Activated CD4-positive, CD25-positive, alpha-beta regulatory T cell treated with anti-CD3 and anti-CD28 coated beads, Interleukin-2, amount 50 U/mL, for 72 hours (primary cell): ENCODE measurements around the gene SRPRA.
A peak's percentile ranks its signal among the peaks of the same experiment; 100 is the strongest.
"Not testable (repeated sequence)": the region's sequence is repeated elsewhere in the genome, so short reads cannot be mapped to it uniquely, and the experiment has no call there.

ENCODE experiments used
- DNase-seq: peaks from one replicate; pipeline ENCODE4 v3.0.0; 2021

The SRPRA gene, protein sequence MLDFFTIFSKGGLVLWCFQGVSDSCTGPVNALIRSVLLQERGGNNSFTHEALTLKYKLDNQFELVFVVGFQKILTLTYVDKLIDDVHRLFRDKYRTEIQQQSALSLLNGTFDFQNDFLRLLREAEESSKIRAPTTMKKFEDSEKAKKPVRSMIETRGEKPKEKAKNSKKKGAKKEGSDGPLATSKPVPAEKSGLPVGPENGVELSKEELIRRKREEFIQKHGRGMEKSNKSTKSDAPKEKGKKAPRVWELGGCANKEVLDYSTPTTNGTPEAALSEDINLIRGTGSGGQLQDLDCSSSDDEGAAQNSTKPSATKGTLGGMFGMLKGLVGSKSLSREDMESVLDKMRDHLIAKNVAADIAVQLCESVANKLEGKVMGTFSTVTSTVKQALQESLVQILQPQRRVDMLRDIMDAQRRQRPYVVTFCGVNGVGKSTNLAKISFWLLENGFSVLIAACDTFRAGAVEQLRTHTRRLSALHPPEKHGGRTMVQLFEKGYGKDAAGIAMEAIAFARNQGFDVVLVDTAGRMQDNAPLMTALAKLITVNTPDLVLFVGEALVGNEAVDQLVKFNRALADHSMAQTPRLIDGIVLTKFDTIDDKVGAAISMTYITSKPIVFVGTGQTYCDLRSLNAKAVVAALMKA

DNA sequence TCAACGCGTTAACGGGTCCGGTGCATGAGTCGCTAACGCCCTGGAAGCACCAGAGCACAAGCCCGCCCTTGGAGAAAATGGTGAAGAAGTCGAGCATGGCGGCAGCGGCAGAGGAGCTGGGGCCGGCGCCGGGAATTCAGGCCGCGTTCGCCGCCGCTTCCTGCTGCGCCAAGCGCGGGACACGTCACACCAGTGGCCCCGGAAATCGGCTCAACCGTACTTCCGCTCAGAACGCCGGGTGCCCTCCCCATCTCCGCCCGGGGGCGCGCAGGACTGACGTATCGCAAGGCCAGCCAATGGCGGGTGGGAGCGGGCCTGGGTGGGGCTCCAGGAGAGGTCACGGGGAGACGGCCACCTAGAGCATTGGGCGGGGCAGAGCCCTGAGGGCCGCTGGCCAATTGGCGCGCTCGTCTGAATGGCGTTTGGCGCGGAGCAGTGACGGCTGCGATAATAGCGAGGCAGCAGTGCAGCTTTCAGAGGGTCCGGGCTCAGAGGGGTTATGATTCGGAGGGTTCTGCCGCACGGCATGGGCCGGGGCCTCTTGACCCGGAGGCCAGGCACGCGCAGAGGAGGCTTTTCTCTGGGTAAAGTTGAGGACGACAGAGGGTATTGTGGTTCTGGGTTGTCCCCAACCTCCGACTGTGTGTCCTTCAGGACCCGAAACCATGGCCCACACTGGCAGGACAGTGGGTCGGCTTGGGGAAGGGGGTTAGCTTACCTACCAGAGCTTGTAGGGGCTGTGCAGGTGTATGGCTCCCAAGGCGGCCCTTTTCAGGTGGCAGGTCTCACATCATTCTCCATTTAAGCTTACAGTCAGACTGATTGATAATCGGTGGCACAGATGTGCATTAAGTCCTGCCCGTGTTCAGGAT, at the start of gene SRPRA, which contains the start of gene FOXRED1:
TSS of gene SRPRA (minus strand) at position 188 of the 872 bp plus-strand sequence. CDS start at position 97, 91 bp downstream.
TSS of gene FOXRED1 (plus strand) at position 447 of the 872 bp plus-strand sequence. CDS start at position 500, 53 bp downstream.
- DNase-seq, result peak; percentile 99

DNA sequence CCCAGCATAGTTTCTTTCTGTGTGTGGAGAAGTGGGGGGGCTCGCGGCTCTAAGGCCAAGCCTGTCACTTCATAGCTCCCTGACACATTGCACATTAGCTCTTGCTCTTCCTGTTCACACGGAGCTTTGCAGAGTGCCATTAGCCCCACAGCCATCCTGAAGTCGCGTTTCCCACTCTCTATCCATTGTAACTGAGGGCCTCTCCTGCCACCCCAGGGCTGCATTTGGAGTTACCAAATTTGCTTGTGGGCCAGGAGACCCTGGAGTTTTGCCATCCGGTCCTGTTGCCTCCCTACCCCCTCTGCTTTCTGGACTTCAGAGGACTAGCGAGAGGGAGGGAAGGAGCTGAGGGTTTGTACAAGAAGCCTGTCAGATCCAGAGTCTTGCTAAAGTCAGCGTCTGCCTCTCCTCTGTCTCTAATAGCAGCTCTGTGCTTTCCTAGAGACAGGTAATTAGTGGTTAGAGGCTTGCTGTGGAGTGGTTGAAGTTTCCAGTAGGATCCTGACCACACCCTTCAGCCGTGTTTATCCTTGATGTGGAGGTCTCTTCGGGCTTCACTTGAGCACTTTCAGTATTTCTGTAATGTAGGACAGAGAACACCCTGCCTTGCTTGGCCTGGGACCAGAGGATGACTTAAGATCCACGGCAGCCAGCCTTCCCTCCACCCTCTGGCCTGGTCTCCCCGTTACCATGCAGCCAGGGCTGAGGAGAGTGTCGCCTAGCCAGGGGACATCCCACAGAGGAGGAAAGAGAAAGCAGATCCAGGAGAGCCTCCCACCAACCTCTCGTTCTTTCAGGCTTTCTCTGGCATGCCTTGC, 49.3 kb upstream of the SRPRA start:
- no peak for DNase-seq

DNA sequence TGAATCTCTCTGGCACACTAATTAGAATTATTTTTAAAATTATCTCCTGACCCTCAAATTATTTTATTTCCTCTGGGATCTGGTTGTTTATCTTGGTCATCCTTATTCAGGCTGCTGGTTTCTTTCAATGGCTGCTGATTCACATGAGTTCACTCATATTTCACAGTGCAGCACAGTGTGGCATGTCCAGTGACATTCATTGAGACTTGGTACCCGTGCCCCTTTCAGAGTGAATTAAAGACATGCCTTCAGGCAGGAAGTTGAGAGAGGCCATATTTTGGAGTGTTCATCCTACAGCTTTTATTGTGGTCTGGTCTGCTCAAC, 48.7 kb upstream of the SRPRA start:
- DNase-seq, result no peak

DNA sequence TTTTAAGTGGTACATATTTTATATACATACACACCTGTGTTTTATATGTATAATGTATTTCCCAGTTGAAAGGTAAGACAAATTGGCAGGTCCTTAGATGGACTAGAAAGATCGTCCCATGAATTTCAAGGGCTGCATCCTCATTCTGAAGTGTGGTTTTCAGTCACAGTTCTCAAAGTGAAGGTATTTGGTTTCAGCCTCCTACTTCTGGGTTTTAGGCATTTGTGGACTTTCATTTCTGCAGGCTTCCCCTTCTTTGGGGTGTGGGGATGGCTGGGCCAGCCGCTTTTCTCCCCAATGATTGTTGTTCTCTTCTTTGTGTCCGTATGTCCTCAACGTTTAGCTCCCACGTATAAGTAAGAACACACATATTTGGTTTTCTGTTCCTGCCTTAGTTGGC, 45.1 kb upstream of the SRPRA start:
- no peak for DNase-seq

DNA sequence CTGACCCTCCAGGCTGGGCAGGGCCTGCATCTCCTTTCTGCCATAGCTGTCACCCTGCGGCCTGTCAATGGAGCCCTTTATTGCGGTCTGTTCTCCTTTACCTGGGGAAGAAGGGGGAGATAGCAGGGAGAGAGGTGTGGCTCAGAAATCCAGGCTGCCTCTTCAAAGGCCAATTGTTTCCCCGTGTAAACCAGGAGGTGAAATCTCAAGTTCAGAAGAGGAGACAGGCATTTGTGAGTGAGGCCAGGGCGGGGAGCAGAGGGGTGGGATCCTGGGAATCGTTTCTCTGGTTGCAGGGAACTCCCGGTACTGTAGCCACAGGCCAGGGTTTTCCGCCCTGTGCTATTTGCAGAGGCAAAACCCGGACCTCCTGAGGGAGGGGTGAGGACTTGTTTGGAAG, 44.3 kb upstream of the SRPRA start:
- no peak for DNase-seq

DNA sequence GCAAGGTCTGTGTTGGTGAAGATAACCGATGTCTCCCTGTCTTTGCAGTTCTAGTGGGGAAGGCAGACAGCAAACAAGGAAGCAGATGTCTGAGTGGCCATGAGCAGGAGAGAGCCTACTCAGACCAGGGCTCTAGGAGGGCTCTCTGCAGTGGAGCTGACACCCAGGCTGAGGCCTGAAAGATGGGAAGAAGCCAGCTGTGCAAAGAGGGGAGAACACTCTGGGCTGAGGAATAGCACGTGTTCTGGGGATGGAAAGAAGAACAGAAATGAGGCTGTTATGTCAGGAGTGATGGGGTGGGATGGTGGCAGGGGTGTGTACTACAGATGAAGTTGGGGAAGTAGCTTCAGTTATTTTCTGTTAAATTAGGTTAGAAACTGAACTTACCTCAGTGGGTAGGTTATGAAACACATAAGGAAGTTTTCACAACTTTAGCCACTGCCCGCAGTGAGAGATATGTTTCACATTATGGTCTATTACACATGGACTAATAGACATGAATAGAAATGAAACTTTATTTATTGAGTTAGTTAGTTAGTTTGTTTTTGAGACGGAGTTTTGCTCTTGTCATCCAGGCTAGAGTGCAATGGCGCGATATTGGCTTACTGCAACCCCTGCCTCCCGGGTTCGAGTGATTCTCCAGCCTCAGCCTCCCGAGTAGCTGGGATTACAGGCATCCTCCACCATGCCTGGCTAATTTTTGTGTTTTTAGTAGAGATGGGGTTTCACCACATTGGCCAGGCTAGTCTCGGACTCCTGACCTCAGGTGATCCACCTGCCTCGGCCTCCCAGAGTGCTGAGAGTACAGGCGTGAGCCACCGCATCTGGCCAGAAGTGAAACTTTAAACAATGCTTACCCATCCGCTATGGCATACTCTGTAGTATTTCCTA, 43.0 kb upstream of the SRPRA start:
- DNase-seq, result no peak

DNA sequence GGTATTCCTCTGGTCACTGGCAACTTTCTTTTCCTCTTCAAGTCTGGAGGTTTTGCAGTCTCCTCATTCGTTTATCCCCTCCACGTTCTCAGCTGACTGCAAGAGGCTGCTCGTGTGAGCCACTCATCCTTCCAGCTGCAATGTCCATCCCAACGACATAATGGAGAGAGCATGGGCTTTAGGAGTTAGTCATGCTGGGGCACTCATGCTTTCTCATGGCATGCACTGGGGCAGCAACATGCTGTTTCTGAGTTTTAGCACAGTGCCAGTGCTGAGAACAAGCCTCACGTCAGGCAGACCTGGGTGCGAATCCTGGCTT, 42.3 kb upstream of the SRPRA start:
- no peak for DNase-seq

DNA sequence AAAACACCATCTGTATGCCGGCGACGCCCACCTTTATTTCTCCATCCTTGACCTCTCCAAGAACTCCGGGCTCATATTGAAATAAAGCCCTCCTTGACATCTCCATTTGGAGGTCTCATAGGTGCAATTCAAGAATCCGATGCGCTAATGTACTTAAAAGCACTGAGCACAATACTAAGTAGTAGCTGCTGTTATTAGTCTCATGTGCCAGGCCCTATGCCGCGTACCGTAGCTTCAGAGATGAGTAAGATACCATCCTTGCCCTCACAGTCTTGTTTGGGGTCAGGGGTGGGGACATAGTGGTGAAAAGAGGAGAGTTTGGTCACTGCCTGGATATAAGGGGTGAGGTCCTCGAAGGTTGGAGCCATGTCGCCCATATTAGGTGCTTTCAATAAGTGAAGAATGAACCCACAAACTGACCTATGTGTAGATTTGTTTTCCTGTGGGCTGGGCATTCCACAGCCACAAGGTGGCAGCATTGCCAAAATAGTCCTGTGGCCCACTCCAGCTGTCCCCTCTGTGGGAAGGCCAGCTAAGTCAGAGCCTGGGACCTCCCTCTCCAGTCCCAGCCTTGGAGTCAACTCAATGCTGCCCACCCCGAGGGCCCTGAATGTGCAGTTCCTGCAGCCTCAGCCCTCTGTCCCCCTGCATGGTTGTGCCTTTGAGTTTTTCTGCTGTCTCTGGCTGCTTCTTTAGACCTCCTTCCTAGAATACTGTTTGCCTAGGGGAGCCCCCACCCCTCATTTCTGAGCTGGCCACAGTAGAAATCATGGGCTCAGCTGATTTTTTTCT, 41.7 kb upstream of the SRPRA start:
- peak; percentile 50 for DNase-seq

DNA sequence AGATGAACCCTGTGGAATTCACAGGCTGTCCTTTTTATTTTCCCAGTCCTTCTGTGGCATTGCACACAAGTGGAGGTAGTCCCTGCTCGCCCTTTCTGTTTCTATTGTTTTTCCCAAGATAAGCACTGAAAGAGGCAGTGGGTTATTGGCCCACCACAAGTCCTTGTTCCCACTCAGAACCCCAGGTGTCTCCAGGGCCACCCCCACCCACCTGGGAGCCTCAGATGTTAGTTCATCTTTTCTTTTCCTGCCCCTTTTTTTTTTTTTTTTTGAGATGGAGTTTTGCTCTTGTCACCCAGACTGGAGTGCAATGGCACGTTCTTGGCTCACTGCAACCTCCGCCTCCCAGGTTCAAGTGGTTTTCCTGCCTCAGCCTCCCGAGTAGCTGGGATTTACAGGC, 40.1 kb upstream of the SRPRA start:
- not testable (repeated sequence) for DNase-seq

DNA sequence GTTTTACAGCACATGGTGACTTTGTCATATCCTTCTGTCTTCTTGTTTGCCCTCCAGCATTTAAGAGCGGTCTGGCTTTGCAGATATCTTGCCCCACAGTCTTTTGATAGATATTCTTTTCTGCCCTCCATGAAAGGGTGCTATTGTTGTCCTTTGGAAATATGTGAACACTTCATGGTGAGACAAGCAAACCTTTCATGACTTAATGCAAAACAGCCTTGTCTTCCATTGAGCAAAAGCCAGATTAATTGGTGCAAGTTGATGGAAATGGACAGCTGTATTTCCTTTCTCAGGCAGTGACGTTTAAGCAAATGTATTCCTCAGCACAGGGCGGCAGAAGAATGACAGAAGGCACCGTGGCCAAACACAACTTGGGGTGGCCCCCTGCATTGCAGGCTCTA, 39.6 kb upstream of the SRPRA start:
- DNase-seq, result no peak

DNA sequence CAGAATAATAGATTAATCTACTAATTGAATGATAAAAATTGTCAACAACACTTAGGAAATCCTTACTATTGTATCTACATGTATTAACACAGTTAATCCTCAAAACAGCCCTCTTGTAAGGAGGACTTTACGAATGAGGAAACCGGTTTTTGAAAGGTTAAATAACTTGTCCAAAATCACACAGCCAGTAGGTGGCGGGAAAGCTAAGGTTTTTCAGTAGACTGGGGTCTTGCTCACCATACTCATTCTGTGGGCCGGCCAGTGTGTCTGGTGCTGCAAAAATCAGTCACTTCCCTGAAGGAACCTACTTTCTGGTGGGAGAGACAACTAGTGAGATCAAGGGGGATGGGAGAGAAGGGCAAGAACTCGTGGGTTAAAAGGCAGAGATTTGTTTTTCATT, 39.0 kb upstream of the SRPRA start:
- no peak for DNase-seq

DNA sequence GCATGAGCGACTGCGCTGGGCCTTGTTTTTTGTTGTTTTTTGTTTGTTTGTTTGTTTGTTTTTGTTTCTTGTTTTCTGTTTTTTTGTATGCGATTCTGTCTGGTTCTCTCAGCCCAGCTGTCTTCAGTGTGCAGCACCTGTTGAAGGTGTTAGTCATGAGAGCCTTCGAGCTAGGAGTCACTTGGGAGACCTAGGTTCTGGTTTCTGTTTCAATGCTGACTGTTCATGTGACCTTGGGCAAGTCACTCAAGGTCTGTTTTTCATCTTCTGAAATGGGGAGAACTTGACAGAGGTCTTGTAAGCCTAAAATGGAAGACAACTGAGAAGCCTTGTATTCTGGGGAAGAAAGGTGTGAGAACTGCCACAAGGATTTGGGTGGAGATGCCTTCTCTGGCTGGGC, 37.0 kb upstream of the SRPRA start:
- no peak for DNase-seq

DNA sequence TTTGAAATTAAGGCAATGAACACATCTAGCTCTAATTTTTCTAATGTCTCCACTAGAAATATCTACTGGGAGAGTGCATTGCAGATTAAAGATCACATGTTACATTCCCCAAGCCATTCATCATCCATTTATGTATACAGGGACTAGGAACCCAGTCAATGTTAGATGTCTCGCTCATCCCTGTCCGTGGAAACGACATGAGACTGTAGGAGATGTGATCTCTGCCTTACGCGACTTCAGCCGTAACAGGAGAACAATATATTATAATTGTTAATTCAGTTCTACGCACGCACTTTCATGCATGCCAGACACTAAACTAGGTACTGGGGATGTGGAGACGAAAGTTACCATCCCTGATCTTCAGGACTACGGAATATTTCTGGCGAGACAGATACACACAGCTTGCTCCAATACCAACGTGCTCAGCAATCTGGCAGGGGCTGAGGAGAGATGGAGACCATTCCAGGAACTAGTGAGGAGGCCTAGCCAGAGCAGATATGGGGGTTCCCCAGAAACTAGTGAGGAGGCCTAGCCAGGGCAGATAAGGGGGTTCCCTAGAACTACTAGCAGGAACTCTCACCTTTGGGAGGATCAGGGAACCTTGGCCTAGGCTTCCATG, 35.9 kb upstream of the SRPRA start:
- DNase-seq, result no peak

DNA sequence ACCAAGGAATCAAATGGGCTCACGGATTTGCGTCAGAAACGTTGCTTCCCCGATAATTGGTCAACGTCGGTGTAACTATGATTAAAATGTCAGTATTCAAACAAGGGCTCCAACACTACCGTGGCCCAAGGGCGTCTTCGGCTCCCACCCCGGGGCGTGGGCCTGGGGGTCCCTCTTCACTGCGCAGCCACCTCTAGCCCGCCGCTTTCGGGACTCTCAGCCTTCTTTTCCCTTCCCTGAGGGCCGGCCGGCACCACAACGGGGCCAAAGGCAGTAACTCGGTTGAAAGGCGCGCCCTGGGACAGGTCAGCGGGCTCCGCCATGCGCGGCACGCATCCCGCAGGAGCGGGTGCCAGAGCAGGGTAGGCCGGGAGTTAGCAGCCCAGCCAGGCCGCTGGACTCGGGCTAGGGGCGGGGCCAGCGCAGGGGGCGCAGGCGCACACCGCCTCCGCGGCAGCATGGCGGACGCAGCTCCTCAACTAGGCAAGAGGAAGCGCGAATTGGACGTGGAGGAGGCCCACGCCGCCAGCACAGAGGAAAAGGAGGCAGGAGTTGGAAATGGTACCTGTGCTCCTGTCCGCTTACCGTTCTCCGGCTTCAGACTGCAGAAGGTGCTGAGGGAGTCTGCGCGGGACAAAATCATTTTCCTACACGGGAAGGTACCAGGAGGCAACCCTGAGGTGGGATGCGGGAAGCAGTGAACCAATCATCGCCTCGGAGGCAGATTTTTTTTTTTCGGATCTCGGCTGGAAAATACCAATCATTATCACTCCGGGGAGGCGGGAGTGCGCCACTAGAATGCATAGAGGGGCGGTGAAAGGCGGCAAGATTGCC, 35.1 kb upstream of the SRPRA start, which contains the start of gene DCPS:
TSS of gene DCPS (plus strand) at position 438 of the 834 bp plus-strand sequence. CDS start at position 459, 21 bp downstream.
- peak; percentile 90 for DNase-seq

DNA sequence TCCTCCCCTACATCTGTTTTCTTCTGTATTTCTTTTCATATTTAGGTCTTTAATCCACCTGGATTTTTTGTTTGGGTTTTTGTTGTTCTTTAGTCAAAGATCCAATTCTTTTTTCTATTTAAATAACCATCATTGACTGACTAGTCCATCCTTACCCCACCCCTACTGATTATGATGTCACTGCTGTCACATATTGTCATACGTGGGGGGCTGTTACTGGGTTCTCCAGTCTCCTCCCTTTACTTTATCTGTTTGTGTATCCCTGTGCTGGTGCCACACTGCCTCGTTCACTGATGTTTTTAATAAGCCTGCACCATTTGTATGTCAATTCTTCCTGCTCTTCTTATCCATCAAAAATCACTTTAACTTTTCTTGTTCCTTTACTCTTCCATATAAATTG, 28.3 kb upstream of the SRPRA start:
- DNase-seq, result no peak

DNA sequence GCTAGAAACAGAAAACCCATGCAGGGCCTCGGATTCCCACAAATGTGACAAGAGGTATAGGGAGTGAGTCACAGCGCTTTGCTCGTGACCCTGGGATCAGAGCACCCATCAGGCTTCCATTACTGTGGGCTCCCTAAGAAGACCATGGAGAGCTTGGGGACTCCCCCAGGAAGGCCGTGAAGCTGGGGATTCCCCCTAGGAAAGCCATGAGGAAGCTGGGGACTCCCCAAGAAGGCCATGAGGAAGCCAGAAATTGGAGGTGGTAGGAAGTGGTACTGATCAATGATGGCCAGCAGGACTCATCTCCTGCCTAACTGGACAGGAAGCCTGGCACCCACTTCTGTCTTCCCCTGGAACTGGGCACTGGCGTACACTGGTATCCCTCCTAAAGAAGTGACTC, 25.0 kb upstream of the SRPRA start:
- DNase-seq, result no peak

DNA sequence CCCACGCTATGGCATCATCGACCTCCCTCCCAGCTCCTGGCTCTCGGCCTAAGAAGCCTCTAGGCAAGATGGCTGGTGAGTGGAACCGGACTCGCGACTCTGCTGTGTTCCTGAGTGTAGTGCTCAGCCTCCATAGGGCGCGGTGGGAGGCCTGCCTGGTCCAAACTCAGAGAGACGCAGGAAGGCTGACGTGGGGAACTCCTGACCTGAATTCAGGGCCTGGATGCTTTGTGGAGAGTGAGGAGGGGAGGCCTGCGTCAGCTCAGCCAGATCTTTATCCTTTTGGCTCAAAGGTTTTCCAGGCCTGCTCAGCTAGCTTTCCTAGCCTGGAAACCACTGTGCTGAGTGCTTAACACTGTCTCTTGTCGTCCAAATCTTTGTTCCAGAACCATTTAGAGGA, 22.2 kb upstream of the SRPRA start:
- DNase-seq, result no peak

DNA sequence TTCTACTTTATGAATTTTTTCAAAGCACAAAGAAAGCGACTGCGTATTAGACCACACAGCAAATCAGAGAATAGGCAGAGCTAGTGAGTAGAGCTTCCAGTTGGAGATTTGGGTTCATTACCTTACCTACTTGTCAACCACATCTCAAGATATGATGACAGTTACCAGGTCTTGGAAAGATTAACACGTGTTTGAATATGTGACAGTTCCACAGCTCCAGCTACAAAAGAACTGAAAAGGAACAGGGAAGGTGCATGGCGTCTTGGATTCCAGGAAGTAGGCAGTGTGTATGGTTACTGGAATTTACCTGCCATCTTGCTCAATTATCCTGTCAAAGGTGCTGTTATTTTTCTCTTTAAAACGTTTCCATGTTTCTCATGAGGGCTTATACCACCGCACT, 19.5 kb upstream of the SRPRA start:
- DNase-seq, result no peak

DNA sequence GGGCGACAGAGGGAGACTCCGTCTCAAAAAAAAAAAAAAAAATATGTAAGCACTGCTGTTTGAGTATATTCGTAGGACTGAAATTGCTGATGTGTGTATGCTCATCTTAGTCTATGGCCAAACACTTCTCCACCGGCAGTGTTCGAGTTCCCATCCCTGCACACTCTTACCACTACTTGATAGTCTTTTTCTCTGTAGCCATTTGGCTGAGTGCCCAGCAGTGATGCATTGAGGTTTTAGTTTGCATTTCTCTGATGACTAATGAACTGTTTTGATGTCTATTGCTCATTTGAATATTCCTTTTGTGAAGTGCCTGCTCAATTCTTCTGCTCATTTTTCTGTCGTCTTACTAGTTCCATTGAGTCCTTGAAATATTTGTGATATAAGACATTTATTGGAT, 16.1 kb upstream of the SRPRA start:
- DNase-seq, result peak; percentile 74
